Gastroesophageal sphincter (tissue), 4 donors: ENCODE measurements around the gene NET1. TPM values are rescaled to one million over a fixed set of nuclear protein-coding genes. Genes with fewer than 3 reads are reported as not detected.

Experiments
- ATAC-seq: fragments of 150-250 bp; one replicate; pipeline ENCODE4 v1.9.1; 2016; ENCODE audit warnings: mild to moderate bottlenecking, moderate library complexity
- H3K27ac ChIP-seq, 4 donors: fragments of 200-600 bp; sonication (generic) in 3 of 4; 1 replicate in 3 of 4; 2 replicates in 1 of 4; pipeline ENCODE4 v1.5.1; 2016 to 2019
- H3K27me3 ChIP-seq: fragments of 200-600 bp; sonication (generic); one replicate; pipeline ENCODE4 v1.5.1; 2019
- H3K36me3 ChIP-seq, 2 donors: fragments of 200-600 bp; sonication (generic); one replicate each; pipeline ENCODE4 v1.5.1; 2019; ENCODE audit warnings: control low read depth in 1 of 2
- H3K4me1 ChIP-seq, 3 donors: fragments of 200-600 bp; sonication (generic); 1 replicate in 2 of 3; 2 replicates in 1 of 3; pipeline ENCODE4 v1.5.1; 2016 to 2019; ENCODE audit warnings: control low read depth in 2 of 3
- H3K4me3 ChIP-seq, 2 donors: fragments of 200-600 bp; sonication (generic); one replicate each; pipeline ENCODE4 v1.5.1; 2019; ENCODE audit warnings: mild to moderate bottlenecking in 1 of 2, moderate library complexity in 1 of 2
- H3K9me3 ChIP-seq, 3 donors: fragments of 200-600 bp; sonication (generic); one replicate each; pipeline ENCODE4 v1.5.1; 2017 to 2019; ENCODE audit warnings: control low read depth in 2 of 3
- CTCF ChIP-seq, 4 experiments: fragments of 200-600 bp in 2 of 4; fragments of 450-650 bp in 2 of 4; sonication (generic) in 1 of 4; IDR thresholded peaks; one replicate each; pipeline ENCODE4 v1.5.1; 2017 to 2019; ENCODE audit warnings: antibody characterized with exemption in 4 of 4, mild to moderate bottlenecking in 2 of 4, moderate library complexity in 2 of 4
- EP300 ChIP-seq: sonication (generic); formaldehyde crosslinking; IDR thresholded peaks from one replicate; pipeline ENCODE4 v1.6.1; 2017; ENCODE audit warnings: antibody characterized with exemption, mild to moderate bottlenecking
- POLR2A ChIP-seq, 2 donors: fragments of 450-650 bp; IDR thresholded peaks; one replicate each; pipeline ENCODE4 v1.6.1; 2017; ENCODE audit warnings: antibody characterized with exemption in 2 of 2, mild to moderate bottlenecking in 2 of 2, moderate library complexity in 1 of 2
- POLR2AphosphoS5 ChIP-seq: sonication (generic); formaldehyde crosslinking; IDR thresholded peaks from one replicate; pipeline ENCODE4 v1.6.1; 2017; ENCODE audit warnings: antibody characterized with exemption
- whole genome bisulfite sequencing, 2 donors: methylation state at CpG; one replicate each; pipeline ENCODE4 v1.1.5; 2018; ENCODE audit warnings: low coverage in 1 of 2; 5-methylcytosine and 5-hydroxymethylcytosine counted together
- total RNA-seq, 4 donors: library from RNA; depleted of rRNA; stranded (reverse); fragments of >200 nt; gene quantifications; one replicate each; pipeline ENCODE4 v1.1.0, GENCODE V29; 2016

The NET1 gene
- total RNA-seq, 4 donors from 2014 or later = 288 to 401 (median 343) TPM

- ATAC-seq = no peak
- no peak for TF ChIP-seq CTCF (IDR thresholded peaks at IDR 0.05)
- no peak for TF ChIP-seq POLR2A (IDR thresholded peaks at IDR 0.05)
- no peak for TF ChIP-seq POLR2AphosphoS5
- TF ChIP-seq EP300 = no peak
- H3K27ac ChIP-seq = no peak overlapping the region
- H3K4me1 ChIP-seq = peaks cover 0 to 46% (median 0%) of the 10 kb centered on the region in 3 donors
- no peaks in the 10 kb centered on the region for H3K9me3 ChIP-seq
- H3K4me3 ChIP-seq = no peak overlapping the region
- H3K36me3 ChIP-seq = peaks cover 0 to 11% of the 10 kb centered on the region in 2 donors
- 78 to 100% methylated on average over 1 of the region's 1 CpG for WGBS, 2 donors
- no peaks in the 10 kb centered on the region for H3K27me3 ChIP-seq
These were observed 20.8 kb downstream of the NET1 start for GRCh38 chr10:5433182-5433581.

DNA sequence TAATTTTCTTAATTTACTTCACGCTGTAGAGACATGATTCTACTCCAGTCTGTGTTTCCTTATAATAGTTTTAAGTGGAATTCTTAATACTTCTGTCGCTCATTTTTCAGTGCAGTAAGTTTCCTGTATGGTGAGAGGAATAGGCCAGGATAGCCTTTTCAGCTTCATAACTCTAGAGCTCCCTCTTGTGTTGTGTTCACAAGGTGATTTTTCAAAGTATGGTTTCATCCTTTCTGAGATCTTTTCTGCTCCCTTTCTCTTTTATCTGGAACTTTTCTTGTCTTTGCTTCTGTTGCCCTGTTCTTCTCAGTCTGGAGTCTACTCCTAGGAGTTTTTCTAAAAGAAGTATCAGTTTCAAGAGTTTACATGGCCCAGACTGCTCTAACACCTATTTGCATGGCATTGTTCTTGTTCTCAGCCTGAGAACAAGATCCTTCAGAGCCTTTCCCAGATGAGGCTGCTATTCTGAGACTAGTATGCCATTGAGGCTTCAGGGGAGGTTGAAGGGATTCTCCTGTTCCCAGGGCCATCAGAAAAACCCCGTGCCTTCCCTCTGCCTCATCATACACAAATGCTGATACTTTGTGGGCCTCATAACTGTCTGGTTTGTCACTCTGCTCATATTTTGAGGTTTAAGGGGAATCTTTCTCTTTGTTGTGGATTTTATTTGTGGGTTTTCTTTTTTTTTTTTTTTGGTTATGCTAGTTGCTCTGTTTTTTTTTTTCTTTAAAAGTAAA, 21.8 kb downstream of the NET1 start:
- H3K9me3 ChIP-seq = no peaks in the 10 kb centered on the region
- WGBS, 2 donors = 39 to 42% methylated on average over 2 to 3 of the region's 3 CpGs
- TF ChIP-seq POLR2A (IDR thresholded peaks at IDR 0.05) (no peak), CTCF (IDR thresholded peaks at IDR 0.05) (peak; percentile 50 to 72 (median 62))
- H3K27me3 ChIP-seq = no peaks in the 10 kb centered on the region
- no peak overlapping the region for H3K4me3 ChIP-seq
- peaks cover 0 to 36% (median 0%) of the 10 kb centered on the region in 3 donors for H3K4me1 ChIP-seq
- ATAC-seq = peak; percentile 62
- peak overlapping the region in 3 of 4 donors; percentile 34 to 52 (median 52) for H3K27ac ChIP-seq
- peaks cover 0 to 11% of the 10 kb centered on the region in 2 donors for H3K36me3 ChIP-seq

- H3K36me3 ChIP-seq = peaks cover 0 to 11% of the 10 kb centered on the region in 2 donors
- H3K27me3 ChIP-seq = no peaks in the 10 kb centered on the region
- H3K4me1 ChIP-seq = peaks cover 0 to 34% (median 0%) of the 10 kb centered on the region in 3 donors
- 78 to 80% methylated on average over 2 to 3 of the region's 3 CpGs for WGBS, 2 donors
- H3K9me3 ChIP-seq = no peaks in the 10 kb centered on the region
- no peak for TF ChIP-seq EP300
- TF ChIP-seq POLR2A (IDR thresholded peaks at IDR 0.05) = no peak
- no peak for TF ChIP-seq CTCF (IDR thresholded peaks at IDR 0.05)
- TF ChIP-seq POLR2AphosphoS5 = no peak
- H3K27ac ChIP-seq = peak overlapping the region in 1 of 4 donors; percentile 52
- no peak for ATAC-seq
- H3K4me3 ChIP-seq = no peak overlapping the region
These were observed 23.0 kb downstream of the NET1 start for GRCh38 chr10:5435328-5435727.

GRCh38 chr10:5440206-5440605, 27.8 kb downstream of the NET1 start:
- Histone ChIP-seq H3K27me3 (no peaks in the 10 kb centered on the region), H3K4me3 (no peak overlapping the region), H3K27ac (no peak overlapping the region), H3K9me3 (no peaks in the 10 kb centered on the region), H3K36me3 (no peaks in the 10 kb centered on the region), H3K4me1 (peaks cover 0 to 42% (median 0%) of the 10 kb centered on the region in 3 donors)
- WGBS, 2 donors = 93 to 100% methylated on average over 1 to 2 of the region's 2 CpGs
- TF ChIP-seq EP300 (no peak), POLR2AphosphoS5 (no peak), POLR2A (IDR thresholded peaks at IDR 0.05) (no peak), CTCF (IDR thresholded peaks at IDR 0.05) (no peak)
- no peak for ATAC-seq

- Histone ChIP-seq H3K36me3 (no peaks in the 10 kb centered on the region), H3K9me3 (no peaks in the 10 kb centered on the region), H3K27me3 (no peaks in the 10 kb centered on the region), H3K4me1 (peaks cover 0 to 45% (median 6%) of the 10 kb centered on the region in 3 donors), H3K27ac (no peak overlapping the region), H3K4me3 (no peak overlapping the region)
- no peak for ATAC-seq
- TF ChIP-seq CTCF (IDR thresholded peaks at IDR 0.05) (no peak), EP300 (no peak), POLR2A (IDR thresholded peaks at IDR 0.05) (no peak), POLR2AphosphoS5 (no peak)
- WGBS, 2 donors = no CpG with 5 or more reads among the region's 4 CpGs
These were observed 28.7 kb downstream of the NET1 start for GRCh38 chr10:5441106-5441505.
